ENCODE data around the gene MAP4K5. TPM values are rescaled to one million over a fixed set of nuclear protein-coding genes. Genes with fewer than 3 reads are reported as not detected.

Gene MAP4K5
- total and polyA plus RNA-seq, 12 donors = 7.1 to 19.8 (median 11.2) TPM

DNA sequence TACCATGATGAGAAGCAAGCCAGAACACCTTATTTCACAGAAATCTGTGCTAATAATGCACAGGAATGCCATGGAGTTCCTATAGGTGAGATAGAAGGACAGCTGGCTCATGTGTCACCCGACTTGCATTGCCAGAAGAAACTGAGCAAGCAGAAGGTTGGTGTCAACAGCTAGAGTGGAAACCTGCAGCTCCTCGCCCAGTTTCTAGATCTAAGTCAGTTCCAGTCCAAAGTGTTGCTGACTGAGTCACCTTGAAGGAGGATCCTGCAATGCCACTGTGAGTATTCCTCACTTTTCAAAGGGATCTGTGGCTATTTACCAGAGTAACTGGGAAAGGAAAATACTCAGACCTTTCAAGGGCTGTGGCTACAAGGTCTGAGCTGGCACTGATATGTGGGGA is 152.8 kb downstream of the MAP4K5 start:
- Histone ChIP-seq H3K27ac (no peak overlapping the region), H3K4me3 (no peak overlapping the region), H3K9me3 (no peaks in the 10 kb centered on the region), H3K4me1 (peaks cover 0 to 6% (median 0%) of the 10 kb centered on the region in 9 donors), H3K27me3 (no peaks in the 10 kb centered on the region), H3K36me3 (no peaks in the 10 kb centered on the region)
- TF ChIP-seq, protein P1, sequence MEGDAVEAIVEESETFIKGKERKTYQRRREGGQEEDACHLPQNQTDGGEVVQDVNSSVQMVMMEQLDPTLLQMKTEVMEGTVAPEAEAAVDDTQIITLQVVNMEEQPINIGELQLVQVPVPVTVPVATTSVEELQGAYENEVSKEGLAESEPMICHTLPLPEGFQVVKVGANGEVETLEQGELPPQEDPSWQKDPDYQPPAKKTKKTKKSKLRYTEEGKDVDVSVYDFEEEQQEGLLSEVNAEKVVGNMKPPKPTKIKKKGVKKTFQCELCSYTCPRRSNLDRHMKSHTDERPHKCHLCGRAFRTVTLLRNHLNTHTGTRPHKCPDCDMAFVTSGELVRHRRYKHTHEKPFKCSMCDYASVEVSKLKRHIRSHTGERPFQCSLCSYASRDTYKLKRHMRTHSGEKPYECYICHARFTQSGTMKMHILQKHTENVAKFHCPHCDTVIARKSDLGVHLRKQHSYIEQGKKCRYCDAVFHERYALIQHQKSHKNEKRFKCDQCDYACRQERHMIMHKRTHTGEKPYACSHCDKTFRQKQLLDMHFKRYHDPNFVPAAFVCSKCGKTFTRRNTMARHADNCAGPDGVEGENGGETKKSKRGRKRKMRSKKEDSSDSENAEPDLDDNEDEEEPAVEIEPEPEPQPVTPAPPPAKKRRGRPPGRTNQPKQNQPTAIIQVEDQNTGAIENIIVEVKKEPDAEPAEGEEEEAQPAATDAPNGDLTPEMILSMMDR (IDR thresholded peaks at IDR 0.05) = no peak
- 94 to 96% methylated on average over 2 of the region's 2 CpGs for WGBS, 2 donors
- intact Hi-C loops (cut with DNase I) = no loop called here
- DNase-seq (no peak), ATAC-seq (no peak)

DNA sequence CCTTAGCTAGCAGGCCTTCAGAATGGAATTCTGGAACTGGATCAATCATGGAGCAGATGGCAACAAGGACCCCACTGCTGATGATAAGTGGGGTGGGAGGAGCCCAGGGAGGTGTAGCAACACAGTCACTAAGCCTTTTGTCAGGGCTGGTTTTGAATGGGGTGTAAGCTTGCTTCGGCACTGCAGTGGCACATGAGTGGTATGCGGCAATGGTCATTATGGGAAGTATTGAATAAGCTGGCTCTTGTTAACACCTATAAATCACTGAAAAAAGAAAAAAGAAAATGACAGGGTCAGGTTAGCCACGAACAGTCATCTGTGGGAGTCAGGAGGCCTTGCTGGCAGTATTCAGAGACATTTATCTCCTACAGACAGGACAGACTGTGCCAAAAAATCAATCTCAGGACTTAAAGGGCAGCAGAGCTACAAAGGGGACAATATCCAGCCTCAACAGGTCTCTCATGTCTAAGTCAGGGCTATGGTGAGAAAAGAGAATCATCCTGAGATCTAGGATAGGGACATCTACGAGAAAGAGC is 154.8 kb downstream of the MAP4K5 start:
- intact Hi-C loops (cut with DNase I) = no loop called here
- TF ChIP-seq, protein P1 (IDR thresholded peaks at IDR 0.05) = no peak
- DNase-seq = no peak
- Histone ChIP-seq H3K4me3 (no peak overlapping the region), H3K27ac (no peak overlapping the region), H3K27me3 (no peaks in the 10 kb centered on the region), H3K9me3 (no peaks in the 10 kb centered on the region), H3K4me1 (peaks cover 0 to 6% (median 0%) of the 10 kb centered on the region in 9 donors), H3K36me3 (no peaks in the 10 kb centered on the region)
- WGBS, 2 donors = 73 to 78% methylated on average over 4 of the region's 4 CpGs
- ATAC-seq = peak in 1 of 8 donors; percentile 44

DNA sequence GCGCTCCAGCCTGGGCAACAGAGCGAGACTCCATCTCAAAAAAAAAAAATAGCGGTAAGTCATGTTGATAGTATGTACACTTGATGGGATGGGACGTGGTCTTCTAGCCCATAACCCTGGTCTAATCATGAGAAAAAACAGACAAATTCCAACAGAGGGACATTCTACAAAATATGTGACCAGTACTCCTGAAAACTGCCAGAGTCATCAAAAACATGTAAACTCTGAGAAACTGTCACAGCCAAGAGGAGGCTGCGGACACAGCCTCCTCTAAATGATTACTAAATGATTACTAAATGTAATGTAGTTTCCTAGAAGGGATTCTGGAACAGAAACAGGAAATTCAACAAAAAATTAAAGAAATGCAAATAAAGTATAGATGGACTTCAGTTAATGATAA is 156.6 kb downstream of the MAP4K5 start:
- TF ChIP-seq, protein P1 (IDR thresholded peaks at IDR 0.05) = no peak
- H3K4me1 ChIP-seq = peaks cover 0 to 6% (median 0%) of the 10 kb centered on the region in 9 donors
- 85 to 95% methylated on average over 5 of the region's 5 CpGs for WGBS, 2 donors
- intact Hi-C loops (cut with DNase I) = no loop called here
- no peaks in the 10 kb centered on the region for H3K36me3 ChIP-seq
- DNase-seq (no peak), ATAC-seq (no peak)
- no peak overlapping the region for H3K27ac ChIP-seq
- H3K9me3 ChIP-seq = no peaks in the 10 kb centered on the region
- H3K4me3 ChIP-seq = no peak overlapping the region
- no peaks in the 10 kb centered on the region for H3K27me3 ChIP-seq

DNA sequence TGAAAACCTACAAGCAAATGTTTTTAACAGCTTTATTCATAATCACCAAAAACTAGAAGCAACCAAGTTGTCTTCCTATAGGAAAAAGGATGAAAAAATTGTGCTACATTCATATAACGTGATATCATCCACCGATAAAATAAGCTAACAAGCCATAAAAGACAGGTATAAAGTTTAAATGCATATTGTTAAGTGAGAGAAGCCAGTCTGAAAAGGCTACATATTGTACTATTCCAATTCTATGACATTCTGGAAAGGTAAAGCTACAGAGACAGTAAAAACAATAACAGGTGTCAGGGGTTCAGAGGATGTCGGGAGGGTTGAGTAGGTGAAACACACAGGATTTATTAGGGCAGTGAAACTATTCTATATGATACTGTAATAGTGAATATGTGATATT is 158.4 kb downstream of the MAP4K5 start:
- H3K27me3 ChIP-seq = no peaks in the 10 kb centered on the region
- no peaks in the 10 kb centered on the region for H3K9me3 ChIP-seq
- ATAC-seq (no peak), DNase-seq (no peak)
- no peak overlapping the region for H3K27ac ChIP-seq
- WGBS, 2 donors = 83 to 99% methylated on average over 3 of the region's 3 CpGs
- no peak overlapping the region for H3K4me3 ChIP-seq
- peaks cover 0 to 6% (median 0%) of the 10 kb centered on the region in 9 donors for H3K4me1 ChIP-seq
- intact Hi-C loops (cut with DNase I) = no loop called here
- no peaks in the 10 kb centered on the region for H3K36me3 ChIP-seq
- TF ChIP-seq, protein P1 (IDR thresholded peaks at IDR 0.05) = no peak

All from heart right ventricle (tissue), 16 donors.